Activated CD8-positive, alpha-beta T cell treated with anti-CD3 and anti-CD28 coated beads, Interleukin-2, amount 10 ng/mL, durations not matched to agents 7 days and 5 days (primary cell): Measurements from ENCODE around the gene GRK1. TPM values are rescaled to one million over a fixed set of nuclear protein-coding genes. Genes with fewer than 3 reads are reported as not detected.

Experiments used
- ATAC-seq: fragments of 150-1000 bp; cut with Tn5 transposase; one replicate; pipeline ENCODE4 v1.10.0; 2021; ENCODE audit warnings: moderate library complexity
- CTCF ChIA-PET: fragments of 350-600 bp; sonication (Branson Sonifier 250); formaldehyde crosslinking; loops from one replicate; lab custom pipeline; 2021; ENCODE audit warnings: antibody characterized with exemption; lab: Charles Lee
- POLR2A ChIA-PET: fragments of 350-600 bp; sonication (Branson Sonifier 250); formaldehyde crosslinking; loops from one replicate; lab custom pipeline; 2021; ENCODE audit warnings: antibody characterized with exemption; lab: Charles Lee
- DNase-seq: peaks from one replicate; pipeline ENCODE4 v3.0.0-alpha.2; 2020
- H3K27ac Mint-ChIP-seq: one replicate; pipeline ENCODE4 v1.8.0; 2021; ENCODE audit warnings: mild to moderate bottlenecking, mixed read lengths
- H3K27me3 Mint-ChIP-seq: one replicate; pipeline ENCODE4 v1.8.0; 2021; ENCODE audit warnings: low read depth, mixed read lengths
- H3K36me3 Mint-ChIP-seq: one replicate; pipeline ENCODE4 v1.8.0; 2021; ENCODE audit warnings: low read depth, mixed read lengths
- H3K4me1 Mint-ChIP-seq: one replicate; pipeline ENCODE4 v1.8.0; 2021; ENCODE audit warnings: low read depth, mixed read lengths
- H3K4me3 Mint-ChIP-seq: one replicate; pipeline ENCODE4 v1.8.0; 2021; ENCODE audit warnings: mild to moderate bottlenecking, mixed read lengths
- H3K9me3 Mint-ChIP-seq: one replicate; pipeline ENCODE4 v1.8.0; 2022; ENCODE audit warnings: mixed read lengths; ENCODE audit not compliant: insufficient read depth
- total RNA-seq, 2 experiments: library from RNA; stranded (reverse); gene quantifications; one replicate each; pipeline ENCODE4 v1.2.3, GENCODE V29; 2021

Gene GRK1
- total RNA-seq, 2 experiments from 2014 or later = 0.05 TPM; not detected in 1

DNA sequence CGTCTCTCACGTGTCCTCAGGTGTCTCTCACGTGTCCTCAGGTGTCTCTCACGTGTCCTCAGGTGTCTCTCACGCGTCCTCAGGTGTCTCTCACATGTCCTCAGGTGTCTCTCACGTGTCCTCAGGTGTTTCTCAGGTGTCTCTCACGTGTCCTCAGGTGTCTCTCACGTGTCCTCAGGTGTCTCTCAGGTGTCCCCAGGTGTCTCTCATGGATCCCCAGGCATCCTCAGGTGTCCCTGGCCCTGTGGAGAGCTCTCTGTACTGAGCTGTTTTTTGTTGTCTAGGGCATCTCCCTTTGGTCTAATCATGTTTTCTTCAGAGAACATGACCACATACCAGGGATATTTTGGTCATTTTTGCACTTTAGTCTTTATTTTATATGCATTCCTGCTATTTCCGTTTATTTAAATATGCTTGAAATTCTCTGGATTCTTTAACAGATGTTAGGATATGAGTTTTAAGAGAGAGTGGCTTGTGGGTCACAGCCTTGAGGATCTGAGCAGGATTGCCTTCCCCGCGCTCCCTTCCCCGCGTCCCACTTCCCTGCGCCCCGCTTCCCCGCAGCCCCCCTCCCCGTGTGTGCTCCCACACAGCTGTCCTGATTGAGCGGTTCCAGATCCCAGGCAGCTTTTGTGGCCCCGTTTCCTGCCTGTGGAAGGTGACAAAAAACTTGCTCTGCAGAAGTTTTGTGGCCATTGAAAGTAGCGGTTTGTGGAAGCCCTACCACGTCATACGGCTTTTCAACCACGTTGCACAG, 40.9 kb upstream of the GRK1 start:
- Mint-ChIP-seq H3K27me3 (no peaks in the 10 kb centered on the region), H3K4me3 (no peak overlapping the region), H3K27ac (no peak overlapping the region), H3K9me3 (no peaks in the 10 kb centered on the region), H3K36me3 (peaks cover 55% of the 10 kb centered on the region), H3K4me1 (no peaks in the 10 kb centered on the region)
- ChIA-PET POLR2A (no interaction called here), CTCF (no interaction called here)
- DNase-seq (no peak), ATAC-seq (no peak)

DNA sequence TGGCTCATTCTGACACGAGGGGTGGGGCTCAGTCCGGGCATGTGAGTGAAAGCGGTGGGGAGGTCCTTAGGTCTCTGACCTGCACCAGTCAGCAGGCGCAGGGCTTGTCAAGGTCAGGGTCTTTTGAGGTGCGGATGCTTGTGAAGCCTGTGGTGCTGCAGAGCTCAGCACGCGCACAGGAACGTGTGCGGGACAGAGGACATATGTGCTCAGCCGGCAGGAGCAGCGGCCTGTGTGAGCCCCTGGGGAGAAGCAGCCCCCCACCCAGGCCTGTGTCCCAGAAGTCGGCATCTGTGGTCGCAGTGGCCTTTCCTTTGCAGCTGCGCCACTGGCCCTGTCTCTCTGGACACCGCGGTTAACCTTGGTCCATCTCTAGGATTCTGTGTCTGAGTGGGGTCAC, 39.9 kb upstream of the GRK1 start:
- no peaks in the 10 kb centered on the region for H3K4me1 Mint-ChIP-seq
- H3K9me3 Mint-ChIP-seq = no peaks in the 10 kb centered on the region
- POLR2A ChIA-PET = no interaction called here
- peaks cover 61% of the 10 kb centered on the region for H3K36me3 Mint-ChIP-seq
- no peak for ATAC-seq
- no peak overlapping the region for H3K27ac Mint-ChIP-seq
- CTCF ChIA-PET = no interaction called here
- no peaks in the 10 kb centered on the region for H3K27me3 Mint-ChIP-seq
- no peak overlapping the region for H3K4me3 Mint-ChIP-seq
- DNase-seq = no peak

DNA sequence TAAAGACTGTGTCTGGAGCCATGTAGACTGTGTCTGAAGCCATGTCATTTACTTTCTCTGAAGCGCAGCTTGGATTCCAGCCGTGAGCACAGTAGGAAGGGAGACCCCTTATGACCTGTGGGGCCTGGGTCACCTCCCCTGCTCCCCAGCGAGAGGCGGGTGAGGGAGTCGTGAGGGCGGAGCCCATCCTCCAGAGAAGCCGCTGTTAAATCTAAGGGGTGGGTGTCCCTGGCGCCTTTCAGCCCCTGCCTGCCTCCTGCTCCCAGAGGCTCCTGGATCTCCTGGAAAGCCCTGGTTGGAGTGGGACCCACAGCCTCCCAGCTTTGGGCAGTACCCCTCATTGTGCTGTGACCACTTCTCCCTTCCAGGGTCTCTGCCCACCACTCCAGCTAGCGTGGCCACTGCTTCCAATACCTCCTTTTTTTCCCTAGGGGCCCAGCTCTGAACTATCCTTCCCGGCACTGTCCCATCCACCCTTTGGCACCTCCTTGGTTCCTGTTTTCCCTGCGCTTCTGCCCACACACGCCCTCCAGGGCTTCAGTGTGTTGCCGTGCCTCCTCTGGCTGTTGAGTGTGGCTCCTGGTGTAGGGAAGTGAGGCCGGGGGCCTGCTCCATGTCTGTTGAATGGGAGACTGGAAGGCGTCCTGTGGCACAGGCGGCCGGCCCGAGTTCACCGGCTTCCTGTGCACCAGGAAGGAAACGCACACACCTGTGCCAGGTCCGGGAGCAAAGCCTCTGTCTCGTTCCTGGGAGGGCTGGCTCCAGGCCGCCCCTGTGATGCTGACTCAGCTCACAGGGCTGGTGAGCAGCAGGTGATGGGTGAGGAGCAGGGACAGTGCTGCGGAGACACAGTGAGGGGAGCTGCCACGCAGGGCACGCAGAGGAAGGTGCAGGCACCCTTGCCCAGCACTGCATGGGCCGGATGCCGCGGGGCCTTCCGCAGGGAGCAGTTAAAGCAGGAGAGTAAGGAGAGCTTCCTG, 38.4 kb upstream of the GRK1 start:
- ChIA-PET CTCF (no interaction called here), POLR2A (no interaction called here)
- ATAC-seq = no peak
- Mint-ChIP-seq H3K27me3 (no peaks in the 10 kb centered on the region), H3K4me3 (no peak overlapping the region), H3K4me1 (peaks cover 9% of the 10 kb centered on the region), H3K36me3 (peaks cover 59% of the 10 kb centered on the region), H3K9me3 (no peaks in the 10 kb centered on the region), H3K27ac (no peak overlapping the region)
- no peak for DNase-seq

GRCh38 chr13:113629866-113630265, 37.2 kb upstream of the GRK1 start:
- Mint-ChIP-seq H3K27me3 (no peaks in the 10 kb centered on the region), H3K36me3 (peaks cover 61% of the 10 kb centered on the region), H3K4me1 (peaks cover 21% of the 10 kb centered on the region), H3K9me3 (no peaks in the 10 kb centered on the region), H3K27ac (no peak overlapping the region), H3K4me3 (no peak overlapping the region)
- DNase-seq (no peak), ATAC-seq (no peak)
- ChIA-PET CTCF (no interaction called here), POLR2A (no interaction called here)

DNA sequence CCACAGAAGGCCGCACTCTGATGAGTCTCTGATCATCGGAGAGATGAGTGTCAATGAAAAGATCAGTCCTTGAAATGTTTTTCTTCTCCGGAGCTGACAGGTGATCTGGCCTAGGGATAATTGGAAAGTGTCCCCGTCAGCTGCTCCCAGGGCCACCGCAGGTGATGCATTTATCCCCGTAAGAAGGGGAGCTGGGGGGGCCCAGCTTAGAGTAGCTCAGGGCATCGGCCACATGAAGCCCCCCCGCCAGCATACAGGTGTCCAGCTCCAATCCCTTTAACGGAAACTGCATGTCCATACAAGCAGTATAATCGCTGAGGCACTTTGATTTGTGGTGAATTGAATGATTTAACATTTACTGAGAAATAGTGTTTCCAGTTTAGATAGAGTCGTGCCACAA, 36.7 kb upstream of the GRK1 start:
- ChIA-PET CTCF (no interaction called here), POLR2A (no interaction called here)
- Mint-ChIP-seq H3K27ac (no peak overlapping the region), H3K36me3 (peaks cover 60% of the 10 kb centered on the region), H3K4me3 (no peak overlapping the region), H3K4me1 (peaks cover 21% of the 10 kb centered on the region), H3K9me3 (no peaks in the 10 kb centered on the region), H3K27me3 (no peaks in the 10 kb centered on the region)
- DNase-seq = no peak
- ATAC-seq = no peak

GRCh38 chr13:113630804-113631203, 36.2 kb upstream of the GRK1 start:
- peaks cover 58% of the 10 kb centered on the region for H3K36me3 Mint-ChIP-seq
- CTCF ChIA-PET = no interaction called here

GRCh38 chr13:113631341-113632095, 35.5 kb upstream of the GRK1 start:
- Mint-ChIP-seq H3K4me1 (peaks cover 21% of the 10 kb centered on the region), H3K36me3 (peaks cover 56% of the 10 kb centered on the region), H3K9me3 (no peaks in the 10 kb centered on the region), H3K27ac (no peak overlapping the region), H3K27me3 (no peaks in the 10 kb centered on the region), H3K4me3 (no peak overlapping the region)
- no peak for ATAC-seq
- DNase-seq = no peak
- POLR2A ChIA-PET = no interaction called here
- CTCF ChIA-PET = no interaction called here

More at GRCh38 chr13:113630804-113631203, 36.2 kb upstream of the GRK1 start:
- H3K4me1 Mint-ChIP-seq = peaks cover 21% of the 10 kb centered on the region
- DNase-seq (no peak), ATAC-seq (no peak)
- no peaks in the 10 kb centered on the region for H3K27me3 Mint-ChIP-seq
- no peak overlapping the region for H3K4me3 Mint-ChIP-seq
- H3K27ac Mint-ChIP-seq = no peak overlapping the region
- POLR2A ChIA-PET = no interaction called here
- no peaks in the 10 kb centered on the region for H3K9me3 Mint-ChIP-seq

- Mint-ChIP-seq H3K4me1 (peaks cover 21% of the 10 kb centered on the region), H3K36me3 (peaks cover 62% of the 10 kb centered on the region), H3K27me3 (no peaks in the 10 kb centered on the region), H3K4me3 (no peak overlapping the region), H3K9me3 (no peaks in the 10 kb centered on the region), H3K27ac (no peak overlapping the region)
- DNase-seq (no peak), ATAC-seq (no peak)
- CTCF ChIA-PET = no interaction called here
- POLR2A ChIA-PET = no interaction called here
Measured at GRCh38 chr13:113632706-113633484, 34.1 kb upstream of the GRK1 start.

DNA sequence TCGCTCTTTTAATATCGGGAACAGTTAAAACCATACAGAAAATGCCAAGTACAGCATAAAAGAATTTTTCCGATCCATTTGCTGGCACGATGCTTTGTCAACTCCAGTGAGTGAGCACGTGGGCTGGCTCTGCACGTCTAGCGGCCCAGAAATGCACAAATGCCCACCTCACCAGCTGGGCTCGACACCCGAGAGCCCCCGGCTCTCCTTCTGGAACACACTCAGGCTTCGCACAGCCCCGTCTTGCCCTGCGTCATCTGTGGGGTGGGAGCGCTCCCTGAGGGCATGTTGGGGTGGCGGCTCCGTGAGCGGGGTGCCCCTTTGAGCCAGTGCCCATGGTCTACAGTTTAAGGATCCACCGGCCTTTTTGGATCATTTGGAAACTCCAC, 33.5 kb upstream of the GRK1 start:
- no peak for ATAC-seq
- Mint-ChIP-seq H3K27ac (no peak overlapping the region), H3K4me3 (no peak overlapping the region), H3K9me3 (no peaks in the 10 kb centered on the region), H3K36me3 (peaks cover 64% of the 10 kb centered on the region), H3K27me3 (no peaks in the 10 kb centered on the region), H3K4me1 (peaks cover 21% of the 10 kb centered on the region)
- ChIA-PET POLR2A (no interaction called here), CTCF (no interaction called here)
- no peak for DNase-seq

DNA sequence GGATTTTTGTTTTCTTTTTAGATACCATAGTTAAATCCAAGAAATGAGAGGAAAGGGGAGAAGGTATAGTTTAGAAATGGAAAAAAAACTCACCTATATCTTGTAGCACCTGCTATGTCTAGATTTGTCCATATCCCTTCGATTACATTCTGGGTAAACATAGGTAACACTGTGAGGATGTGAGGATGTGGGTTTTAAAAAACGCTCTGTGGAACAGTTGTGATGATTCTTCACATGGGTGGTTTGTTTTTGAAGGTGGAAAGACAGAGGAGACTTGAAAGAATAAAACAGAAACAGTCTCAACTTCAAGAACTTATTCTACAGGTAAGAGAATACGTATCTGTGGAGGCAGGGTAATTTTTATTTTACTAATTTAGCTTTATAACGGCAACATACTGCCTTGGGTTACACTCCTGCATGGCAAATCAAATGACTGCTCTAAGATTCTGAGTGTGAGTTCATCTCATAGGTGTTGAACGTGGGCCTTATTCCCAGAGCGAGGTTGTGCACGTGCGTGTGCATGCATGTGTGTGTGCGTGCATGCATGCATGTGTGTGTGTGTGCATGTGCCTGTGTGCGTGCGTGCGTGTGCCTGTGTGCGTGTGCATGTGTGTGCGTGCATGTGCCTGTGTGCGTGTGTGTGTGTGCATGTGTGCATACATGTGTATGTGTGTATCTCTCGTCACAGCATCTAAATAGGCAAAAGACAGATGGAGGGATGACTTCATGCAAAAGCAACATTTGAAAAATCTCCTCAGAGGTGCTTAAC, 32.6 kb upstream of the GRK1 start:
- ChIA-PET POLR2A (no interaction called here), CTCF (no interaction called here)
- H3K27ac Mint-ChIP-seq = peak overlapping the region; percentile 17
- DNase-seq = no peak
- peaks cover 68% of the 10 kb centered on the region for H3K36me3 Mint-ChIP-seq
- no peaks in the 10 kb centered on the region for H3K9me3 Mint-ChIP-seq
- H3K4me1 Mint-ChIP-seq = peaks cover 21% of the 10 kb centered on the region
- H3K4me3 Mint-ChIP-seq = no peak overlapping the region
- no peaks in the 10 kb centered on the region for H3K27me3 Mint-ChIP-seq
- no peak for ATAC-seq

GRCh38 chr13:113635048-113635420, 32.0 kb upstream of the GRK1 start:
- no peak for ATAC-seq
- Mint-ChIP-seq H3K27ac (no peak overlapping the region), H3K4me1 (peaks cover 21% of the 10 kb centered on the region), H3K27me3 (no peaks in the 10 kb centered on the region), H3K36me3 (peaks cover 73% of the 10 kb centered on the region), H3K9me3 (no peaks in the 10 kb centered on the region), H3K4me3 (no peak overlapping the region)
- no peak for DNase-seq
- ChIA-PET POLR2A (no interaction called here), CTCF (no interaction called here)
